GM21737 (cell line): ENCODE results near the gene ITSN1.

Source experiments
- ATAC-seq: cut with Tn5 transposase; IDR thresholded peaks from one replicate; pipeline ENCODE4 v1.9.1; 2021; ENCODE audit warnings: mild to moderate bottlenecking, moderate library complexity; ENCODE audit not compliant: unreplicated experiment

The ITSN1 gene

DNA sequence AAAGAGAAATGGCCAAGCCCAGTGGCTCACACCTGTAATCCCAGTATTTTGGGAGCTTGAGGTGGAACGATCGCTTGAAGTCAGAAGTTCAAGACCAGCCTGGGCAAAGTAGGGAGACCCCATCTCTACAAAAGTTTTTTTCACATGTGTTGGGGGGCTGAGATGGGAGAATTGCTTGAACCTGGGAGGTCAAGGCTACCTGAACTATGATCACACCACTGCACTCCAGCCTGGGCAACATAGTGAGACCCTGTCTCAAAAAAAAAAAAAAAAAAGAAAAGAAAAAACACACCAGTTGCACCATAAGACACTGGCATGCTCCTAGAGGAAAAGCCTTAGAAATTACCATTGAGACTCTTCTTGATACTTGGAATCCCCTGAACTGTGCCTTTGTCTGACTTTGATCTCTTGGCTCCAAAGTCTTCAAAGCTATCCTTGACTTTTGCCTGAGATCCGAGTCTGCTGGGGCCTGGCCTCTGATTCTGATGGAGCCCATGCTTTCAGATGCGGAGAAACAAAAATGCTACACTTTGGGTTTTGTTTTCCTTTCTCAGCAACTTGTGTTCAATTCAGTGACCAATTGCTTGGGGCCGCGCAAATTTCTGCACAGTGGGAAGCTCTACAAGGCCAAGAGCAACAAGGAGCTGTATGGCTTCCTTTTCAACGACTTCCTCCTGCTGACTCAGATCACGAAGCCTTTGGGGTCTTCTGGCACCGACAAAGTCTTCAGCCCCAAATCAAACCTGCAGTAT, 239.6 kb downstream of the ITSN1 start:
- no peak for ATAC-seq

DNA sequence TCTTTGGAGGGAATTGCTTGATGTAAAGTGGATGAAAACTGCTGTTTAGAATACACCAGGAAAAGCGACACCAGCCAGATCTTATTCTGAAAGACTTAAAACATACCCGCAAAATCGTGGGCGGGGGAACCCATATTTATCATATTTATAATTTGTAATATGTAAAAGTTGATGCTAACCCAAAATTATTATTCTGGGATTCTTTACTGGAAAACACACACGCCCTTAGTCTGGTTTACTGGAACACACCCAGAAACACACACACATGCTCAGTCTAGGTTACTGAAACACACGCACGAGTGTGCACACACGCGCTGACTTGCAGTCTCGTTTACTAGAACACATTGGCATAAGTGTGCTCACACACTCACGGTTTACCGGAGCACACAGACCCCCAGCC, 240.8 kb downstream of the ITSN1 start:
- ATAC-seq = no peak

DNA sequence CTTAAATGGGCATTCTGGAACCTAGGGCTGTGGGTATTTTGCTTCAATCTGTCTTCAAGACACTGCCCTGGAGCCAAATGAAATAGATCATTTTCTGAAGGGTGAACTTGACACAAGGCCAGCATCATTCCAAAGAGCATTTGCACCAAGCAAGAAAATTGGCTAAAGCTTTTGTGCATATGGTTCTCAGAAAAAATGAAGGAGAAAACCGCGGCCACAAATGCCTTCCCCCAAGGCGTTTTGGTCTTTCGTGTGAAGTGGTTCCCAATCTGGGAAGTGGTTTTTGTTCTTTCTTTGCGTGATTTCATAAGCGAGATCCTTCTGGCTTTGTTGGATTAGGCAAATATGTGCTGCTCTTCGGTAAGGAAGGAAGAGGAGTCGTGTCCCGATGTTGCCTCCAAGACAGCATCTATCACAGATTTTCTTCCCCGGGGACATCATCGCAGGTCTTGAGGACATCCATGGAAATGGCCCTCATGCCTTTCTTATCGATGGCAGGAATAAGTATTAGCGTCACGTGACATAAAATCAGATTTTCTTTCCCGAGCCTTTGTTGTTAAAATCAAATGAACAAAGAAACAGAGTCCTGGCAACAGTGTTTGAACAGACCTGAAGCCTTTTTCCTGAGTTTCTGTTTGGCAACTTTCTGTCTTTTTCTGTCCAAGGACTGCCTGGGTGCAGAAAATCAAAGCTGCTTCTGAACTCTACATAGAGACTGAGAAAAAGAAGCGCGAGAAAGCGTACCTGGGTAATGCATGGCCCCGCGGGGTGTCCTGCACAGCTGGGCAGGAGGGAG, 242.3 kb downstream of the ITSN1 start:
- no peak for ATAC-seq

DNA sequence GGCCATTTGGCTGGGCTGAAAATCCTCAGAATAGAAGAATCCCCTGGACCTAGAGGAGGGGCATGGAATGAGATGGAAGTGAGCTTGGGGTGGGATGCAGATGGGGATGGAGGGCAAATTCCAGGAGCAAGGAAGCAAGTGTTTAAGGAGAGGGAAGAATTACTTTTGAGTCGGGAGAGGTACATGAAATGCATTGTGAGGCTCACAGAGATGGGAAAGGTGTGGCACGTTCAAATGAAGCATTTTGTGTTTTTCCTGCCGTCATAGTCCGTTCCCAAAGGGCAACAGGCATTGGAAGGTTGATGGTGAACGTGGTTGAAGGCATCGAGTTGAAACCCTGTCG, 242.8 kb downstream of the ITSN1 start:
- no peak for ATAC-seq

DNA sequence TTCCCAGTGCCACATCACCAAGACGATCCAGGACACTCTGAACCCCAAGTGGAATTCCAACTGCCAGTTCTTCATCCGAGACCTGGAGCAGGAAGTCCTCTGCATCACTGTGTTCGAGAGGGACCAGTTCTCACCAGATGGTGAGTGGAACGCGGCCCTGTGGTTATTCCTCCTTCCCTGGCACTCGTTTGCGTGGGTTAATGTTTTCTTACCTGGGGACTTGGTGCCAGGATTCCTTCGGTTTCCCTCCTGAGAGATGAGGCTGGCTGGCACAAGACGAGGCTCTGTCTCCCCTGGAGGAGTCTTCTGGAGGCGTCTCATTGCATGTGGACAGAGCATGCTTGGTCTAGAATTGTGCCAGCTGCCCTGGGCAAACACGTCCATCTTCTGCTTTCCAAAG, 244.0 kb downstream of the ITSN1 start:
- no peak for ATAC-seq

DNA sequence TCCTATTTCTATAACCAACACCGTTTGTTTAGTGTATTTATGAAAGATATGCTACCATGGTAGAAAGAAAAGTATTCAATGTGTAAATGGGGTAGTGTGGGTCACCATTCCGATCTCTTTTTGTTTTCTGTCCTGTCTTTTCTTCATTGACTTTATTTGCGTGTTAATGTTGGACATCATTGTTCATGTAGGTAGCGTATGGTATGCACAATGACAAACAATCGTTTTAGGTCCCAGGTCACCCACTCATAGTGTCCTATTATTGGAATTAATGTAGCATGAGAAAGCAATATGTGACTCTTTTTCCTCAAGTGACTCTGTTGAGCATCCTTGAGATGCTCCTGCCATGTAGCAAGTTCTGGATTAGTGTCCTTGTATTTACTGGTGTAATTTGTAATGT, 247.9 kb downstream of the ITSN1 start:
- no peak for ATAC-seq

DNA sequence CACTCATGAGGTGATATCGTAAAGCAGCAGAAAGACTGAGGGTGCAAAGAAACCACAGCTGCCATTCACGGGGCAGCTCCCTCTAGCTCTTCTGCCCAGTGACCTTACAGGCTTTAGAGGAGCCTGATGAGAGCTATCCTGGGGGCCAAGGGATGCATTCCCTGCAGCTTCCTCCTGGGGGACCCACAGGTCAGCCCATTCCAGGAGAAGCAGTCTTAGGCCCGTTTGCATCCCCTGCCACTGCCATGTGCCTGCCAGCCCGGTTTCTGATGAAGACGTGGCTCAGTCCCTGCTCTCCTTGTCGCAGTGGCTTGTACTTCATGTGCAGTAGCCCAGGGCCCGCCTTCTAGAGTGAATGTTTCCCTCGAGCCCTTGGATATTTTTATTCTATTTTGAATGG, 250.6 kb downstream of the ITSN1 start:
- no peak for ATAC-seq

DNA sequence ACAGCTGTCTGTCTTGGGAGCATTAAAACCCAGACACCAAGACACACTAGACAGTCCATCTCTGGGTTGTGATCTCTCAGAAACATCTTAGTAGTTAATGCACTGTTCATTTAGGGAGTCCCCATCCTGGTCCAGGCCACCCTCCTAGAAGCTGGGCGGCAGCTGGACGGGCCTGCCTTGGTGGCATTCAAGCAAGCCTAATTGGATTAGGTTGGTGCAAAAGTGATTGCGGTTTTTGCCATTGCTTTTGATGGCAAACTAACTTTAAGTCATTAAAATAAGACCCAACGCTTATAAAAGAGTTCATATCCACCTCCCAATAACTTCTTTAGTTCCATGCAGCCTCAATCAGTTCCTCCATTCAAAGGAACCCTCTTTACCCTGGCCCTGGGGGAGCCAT, 251.6 kb downstream of the ITSN1 start:
- ATAC-seq = no peak

DNA sequence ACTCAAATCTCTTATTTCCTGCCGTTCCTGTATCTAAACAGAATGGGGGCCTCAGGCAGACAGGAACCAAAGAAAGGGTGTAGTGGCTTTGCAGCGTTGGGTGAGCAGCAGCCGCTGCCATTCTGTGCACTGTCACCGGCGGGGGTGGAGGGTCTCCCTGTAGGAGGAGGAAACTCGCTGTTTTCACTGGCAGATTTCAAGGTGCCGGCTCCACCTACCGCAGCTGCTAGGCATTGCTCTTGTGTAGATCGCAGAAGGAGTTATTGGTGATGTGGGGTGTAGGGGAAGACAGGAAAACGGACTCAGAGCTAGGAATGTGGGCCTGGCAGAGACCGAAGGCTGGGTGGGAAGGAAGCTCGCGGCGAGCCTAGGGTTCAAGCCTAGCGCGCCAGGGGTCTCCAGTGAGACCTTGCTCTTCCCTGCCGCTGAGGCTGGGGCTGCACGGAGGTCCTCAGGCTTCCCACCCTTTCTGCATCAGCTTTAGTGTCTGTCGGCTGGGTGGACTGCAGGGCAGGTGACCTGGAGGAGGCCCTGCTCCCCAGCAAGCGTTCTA, 252.5 kb downstream of the ITSN1 start:
- no peak for ATAC-seq

DNA sequence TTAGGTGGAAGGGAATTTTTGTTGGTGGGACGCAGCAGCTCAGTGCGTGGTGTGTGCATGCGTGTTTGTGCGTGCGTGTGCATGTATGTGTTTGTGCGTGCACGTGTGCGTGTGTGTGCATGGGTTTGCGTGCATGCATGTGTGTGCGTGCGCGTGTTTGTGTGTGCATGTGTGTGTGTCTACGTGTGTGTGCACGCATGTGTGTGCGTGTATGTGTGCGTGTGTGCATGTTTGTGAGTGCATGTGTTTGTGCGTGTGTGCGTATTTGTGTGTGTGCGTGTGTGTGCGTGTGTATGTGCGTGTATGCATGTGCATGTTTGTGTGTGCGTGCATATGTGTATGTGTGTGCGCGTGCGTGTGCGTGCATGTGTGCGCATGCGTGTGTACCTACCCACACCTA, 253.1 kb downstream of the ITSN1 start:
- no peak for ATAC-seq

DNA sequence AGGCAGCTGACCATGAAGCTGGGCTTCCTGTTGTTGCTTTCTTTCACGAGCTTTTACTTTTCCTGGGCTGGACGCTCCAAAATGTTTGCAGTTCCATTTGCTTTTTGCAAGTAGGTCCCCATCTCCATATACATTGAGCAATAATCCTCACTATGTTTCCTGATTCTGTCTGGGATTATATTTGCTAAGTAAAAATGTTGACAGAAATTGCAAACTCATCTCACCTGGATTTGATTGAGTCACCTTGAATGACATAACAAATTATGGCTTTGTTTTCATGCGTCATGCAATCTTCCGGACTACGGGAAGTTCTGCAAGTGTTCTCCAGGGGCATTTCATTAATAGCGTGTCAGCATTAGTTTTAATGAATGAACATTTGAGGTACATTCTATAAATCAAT, 254.4 kb downstream of the ITSN1 start:
- ATAC-seq = no peak

DNA sequence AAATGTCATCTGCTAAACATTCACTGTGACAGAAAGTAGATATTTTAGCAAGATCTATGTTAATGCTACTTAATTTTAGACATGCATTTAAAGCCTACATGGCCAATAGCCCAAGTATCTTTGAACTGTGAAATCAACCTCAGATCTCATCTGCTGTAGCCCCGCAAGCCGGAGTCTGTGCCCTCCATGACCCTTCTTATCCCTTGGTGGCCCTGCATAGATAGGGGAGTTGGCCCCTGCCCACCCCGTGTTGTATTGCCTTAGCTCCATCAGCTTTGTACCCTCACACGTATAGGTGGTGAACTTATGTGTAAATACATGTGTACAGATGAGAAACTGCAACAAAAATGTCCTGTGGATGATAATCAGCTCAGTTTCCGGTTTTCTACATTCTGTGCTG, 254.8 kb downstream of the ITSN1 start:
- no peak for ATAC-seq

DNA sequence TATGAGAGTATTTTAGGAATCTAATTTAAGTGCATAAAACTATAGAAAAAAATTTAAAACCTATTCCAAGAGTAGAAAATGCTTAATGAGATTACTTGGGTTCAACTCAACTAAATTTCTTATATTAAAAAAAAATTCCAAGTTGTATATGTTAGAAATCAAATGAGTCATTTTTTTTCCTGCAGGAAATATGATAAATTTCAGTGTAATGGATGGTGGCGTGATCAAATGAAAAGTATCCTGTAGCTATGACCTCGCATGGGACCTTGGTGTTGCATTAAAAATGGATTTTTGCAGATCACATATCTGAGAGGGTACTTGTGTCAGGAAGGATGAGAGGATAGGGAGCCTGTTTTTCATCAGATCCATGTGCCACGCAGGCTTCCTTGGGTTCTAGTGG, 255.4 kb downstream of the ITSN1 start:
- no peak for ATAC-seq

DNA sequence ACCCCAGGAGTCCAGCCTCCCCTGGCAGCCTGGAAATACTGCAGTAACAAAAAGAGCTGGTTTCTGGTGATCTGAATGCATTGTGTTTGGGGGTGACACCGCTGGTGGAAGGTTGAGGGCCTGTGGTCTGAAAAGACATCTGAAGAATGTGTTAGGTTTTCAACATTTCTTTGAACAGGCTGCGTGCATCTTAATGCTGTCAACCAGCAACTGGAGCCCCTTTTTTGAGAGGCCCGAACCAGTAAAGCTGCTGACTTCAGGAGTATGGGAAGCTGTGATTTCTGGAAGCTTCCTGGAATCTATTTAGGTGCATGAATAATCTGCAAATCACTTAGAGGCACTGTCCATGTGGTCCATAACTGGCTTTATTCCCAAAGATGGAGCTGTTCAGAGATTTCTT, 256.3 kb downstream of the ITSN1 start:
- ATAC-seq = no peak

DNA sequence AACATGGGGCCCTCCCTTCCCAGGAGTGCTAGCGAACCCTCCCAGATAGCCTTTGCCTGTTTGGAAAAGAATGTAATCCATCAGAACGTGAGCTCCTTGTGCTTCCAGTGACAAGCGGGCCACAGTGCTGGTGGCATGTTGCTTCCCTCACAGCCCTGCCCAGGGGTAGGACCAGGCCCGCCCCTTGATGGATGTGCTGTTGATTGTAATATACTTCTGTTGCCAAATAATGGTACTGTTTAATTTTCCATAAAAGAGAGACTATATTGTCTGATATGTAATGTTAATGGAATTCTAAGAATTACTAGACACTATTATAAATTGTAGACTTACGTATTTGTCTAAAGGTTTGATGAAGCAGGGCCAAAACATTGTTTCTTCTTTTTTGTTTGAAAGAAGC, 256.9 kb downstream of the ITSN1 start:
- no peak for ATAC-seq

DNA sequence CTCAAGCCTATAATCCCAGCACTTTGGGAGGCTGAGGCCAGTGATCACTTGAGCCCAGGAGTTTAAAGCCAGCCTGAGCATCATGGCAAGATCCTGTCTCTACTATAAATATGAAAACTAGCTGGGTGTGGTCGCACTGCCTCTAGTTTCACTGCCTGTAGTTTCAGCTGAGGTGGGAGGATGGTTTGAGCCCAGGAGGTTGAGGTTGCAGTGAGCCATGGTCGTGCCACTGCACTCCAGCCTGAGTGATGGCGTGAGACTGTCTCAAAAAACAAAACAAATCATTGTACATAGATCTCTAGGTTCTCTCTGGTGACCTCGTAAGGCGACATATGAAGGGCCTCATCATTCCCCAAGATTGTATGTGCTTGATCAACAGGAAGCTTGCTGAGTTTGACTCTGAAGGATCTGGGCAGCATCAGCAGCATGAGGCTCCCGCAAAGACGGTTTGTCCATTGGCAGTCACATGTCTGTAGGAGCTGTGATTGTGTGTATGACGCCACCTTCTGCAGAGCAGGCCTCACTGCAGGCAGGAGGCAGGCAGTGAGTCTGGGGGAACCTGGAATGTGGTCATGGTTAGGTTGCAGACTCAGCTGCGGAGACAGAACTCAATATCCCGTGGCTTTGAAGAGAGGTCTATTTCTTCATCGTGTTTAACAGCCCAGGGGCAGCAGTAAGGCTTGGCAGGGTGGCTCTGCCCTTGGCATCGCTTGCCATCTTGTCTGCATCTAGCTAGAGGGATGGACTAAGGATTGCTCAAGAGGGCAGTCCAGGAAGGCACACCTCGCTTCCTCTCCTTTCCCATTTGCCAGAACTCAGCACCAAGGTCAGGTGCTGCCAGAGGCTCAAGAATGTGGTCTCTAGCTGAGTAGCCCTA, 259.3 kb downstream of the ITSN1 start:
- ATAC-seq = no peak

DNA sequence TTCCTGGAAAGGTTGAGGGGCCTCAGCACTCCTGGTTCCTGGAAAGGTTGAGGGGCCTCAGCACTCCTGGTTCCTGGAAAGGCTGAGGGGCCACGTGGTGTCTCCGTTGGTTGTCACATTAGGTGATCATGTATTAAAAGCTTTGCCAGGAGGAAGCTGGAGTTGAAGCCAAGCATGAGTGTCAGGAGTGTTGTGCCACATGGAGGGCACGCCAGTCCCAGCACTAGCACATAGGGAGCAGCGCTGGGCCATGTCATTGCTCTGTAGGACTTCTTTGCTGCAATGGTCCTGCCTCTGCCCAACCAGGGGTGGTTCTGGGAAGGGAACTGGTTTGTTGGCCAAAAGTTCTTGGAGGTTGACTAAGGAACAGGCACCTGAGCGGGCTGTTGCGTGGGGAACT, 260.0 kb downstream of the ITSN1 start:
- no peak for ATAC-seq

DNA sequence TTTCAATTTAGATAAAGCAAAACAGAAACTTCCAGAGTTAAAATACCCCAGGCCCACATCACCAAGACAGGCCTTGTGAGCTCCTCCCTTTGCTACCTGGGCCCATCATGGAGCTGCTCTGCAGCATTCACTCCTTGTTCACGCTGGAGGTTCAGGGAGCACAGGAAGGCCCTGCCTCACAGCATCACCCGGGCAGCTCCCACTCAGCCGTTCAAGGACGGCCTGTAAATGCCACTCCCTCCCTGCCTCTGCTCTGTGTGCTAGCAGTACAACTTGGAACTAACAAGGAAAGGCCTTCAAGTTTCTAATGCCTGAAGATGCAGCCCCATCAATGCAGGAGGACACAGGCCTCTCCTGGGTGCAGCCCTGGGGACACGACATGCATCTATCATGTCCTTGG, 261.7 kb downstream of the ITSN1 start:
- ATAC-seq = no peak

DNA sequence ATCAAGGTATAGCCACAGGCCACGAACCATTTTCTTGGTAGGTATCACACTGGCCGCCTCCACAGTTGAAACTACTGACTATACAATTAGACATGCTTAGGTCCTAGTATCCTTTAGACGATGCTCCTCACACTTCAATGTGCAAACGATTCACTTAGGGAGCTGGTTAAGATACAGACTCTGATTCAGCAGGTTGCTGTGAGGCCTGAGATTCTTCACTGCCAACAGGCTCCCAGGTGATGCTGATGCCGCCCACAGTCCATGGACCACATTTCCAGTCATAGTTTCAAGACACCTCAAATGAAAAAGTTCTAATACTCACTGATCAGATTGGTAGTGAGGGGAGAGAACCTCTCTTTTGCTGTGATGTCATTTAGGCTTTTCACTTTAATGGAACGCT, 266.5 kb downstream of the ITSN1 start:
- ATAC-seq = no peak

DNA sequence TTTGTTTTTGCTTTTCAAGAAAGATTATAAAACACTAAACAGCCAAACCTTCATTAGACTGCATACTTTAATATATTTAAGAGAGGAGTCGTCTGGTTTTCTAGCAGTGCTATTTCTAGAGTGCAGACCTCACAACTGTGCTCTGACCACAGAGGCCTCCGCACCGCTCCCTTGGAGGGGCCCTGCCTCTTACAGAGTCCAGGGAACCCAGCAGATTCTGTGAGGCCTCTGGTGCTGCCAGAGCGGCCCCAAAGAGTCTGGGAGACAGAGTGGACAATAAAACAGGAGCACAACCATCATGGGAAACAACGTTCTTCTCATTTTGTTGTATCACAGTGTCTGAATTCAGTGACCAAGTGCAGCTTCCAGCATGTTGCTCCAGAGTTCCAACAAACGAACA, 267.5 kb downstream of the ITSN1 start:
- no peak for ATAC-seq

DNA sequence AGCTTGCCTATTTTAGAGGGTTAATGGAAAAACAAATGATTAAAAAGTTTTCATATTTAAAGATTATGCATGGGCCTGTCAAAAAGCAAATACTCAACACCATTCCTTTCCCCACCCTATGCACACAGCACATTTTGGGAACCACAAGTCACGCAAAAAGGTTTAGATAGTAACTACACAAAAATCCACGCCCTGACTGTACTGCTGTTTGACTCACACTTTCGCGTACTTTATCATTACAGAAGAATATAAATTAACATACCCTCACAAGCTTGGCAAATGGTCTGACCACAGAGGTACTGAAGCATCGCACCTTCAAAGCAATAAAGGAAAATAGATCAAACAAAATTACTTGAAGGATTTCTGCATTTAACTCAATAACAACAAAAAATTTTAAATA, 271.9 kb downstream of the ITSN1 start:
- no peak for ATAC-seq
